SU-DHL-6 (cell line): ENCODE measurements around the gene HEATR3.
A peak's percentile ranks its signal among the peaks of the same experiment; 100 is the strongest.

Experiments
- H2AFZ ChIP-seq: fragments of 200-600 bp; sonication (generic); 2 replicates; pipeline ENCODE4 v1.6.1; 2014; ENCODE audit warnings: low read depth, mild to moderate bottlenecking, moderate library complexity, mixed read lengths, antibody characterized with exemption, low read length; ENCODE audit not compliant: severe bottlenecking
- H3F3A ChIP-seq: fragments of 200-600 bp; shearing (Covaris generic); 2 replicates; pipeline ENCODE4 v1.6.0; 2016; ENCODE audit warnings: antibody characterized with exemption, mild to moderate bottlenecking; ENCODE audit not compliant: insufficient read depth
- H3K27ac ChIP-seq: fragments of 200-600 bp; sonication (generic); 2 replicates; pipeline ENCODE4 v1.5.1; 2016; ENCODE audit warnings: low read depth, mild to moderate bottlenecking, low read length, moderate library complexity, mixed read lengths
- H3K27me3 ChIP-seq: fragments of 200-600 bp; sonication (generic), shearing (Covaris generic); 2 replicates; pipeline ENCODE4 v1.6.0; 2014; ENCODE audit warnings: mild to moderate bottlenecking, low read length
- H3K36me3 ChIP-seq: fragments of 200-600 bp; sonication (generic); 2 replicates; pipeline ENCODE4 v1.6.1; 2014; ENCODE audit warnings: mild to moderate bottlenecking, low read length, mixed read lengths
- H3K4me2 ChIP-seq: fragments of 300-600, 200-600 bp; shearing (Covaris generic), sonication (generic); 2 replicates; pipeline ENCODE4 v1.6.0; 2014; ENCODE audit warnings: low read length, low read depth, mild to moderate bottlenecking; ENCODE audit not compliant: poor library complexity, severe bottlenecking
- H3K4me3 ChIP-seq: fragments of 200-600 bp; sonication (generic); 2 replicates; pipeline ENCODE4 v1.5.1; 2014; ENCODE audit warnings: antibody characterized with exemption, low read length, mild to moderate bottlenecking, mixed read lengths; ENCODE audit not compliant: insufficient read depth, poor library complexity, severe bottlenecking
- H3K79me2 ChIP-seq: fragments of 200-600 bp; sonication (generic); 2 replicates; pipeline ENCODE4 v1.6.1; 2014; ENCODE audit warnings: mild to moderate bottlenecking, low read length, moderate library complexity; ENCODE audit not compliant: insufficient read depth
- H3K9ac ChIP-seq: fragments of 200-600 bp; sonication (generic); 2 replicates; pipeline ENCODE4 v1.7.0; 2014; ENCODE audit warnings: mild to moderate bottlenecking, low read length
- H3K9me2 ChIP-seq: fragments of 200-600 bp; sonication (generic); replicated peaks from 2 replicates; pipeline ENCODE4 v1.6.1; 2014; ENCODE audit warnings: low read length; ENCODE audit not compliant: insufficient read depth
- H3K9me3 ChIP-seq: fragments of 200-600 bp; sonication (generic); 2 replicates; pipeline ENCODE4 v1.6.1; 2014; ENCODE audit warnings: low read length, mixed read lengths; ENCODE audit not compliant: insufficient read depth
- H4K20me1 ChIP-seq: fragments of 200-600 bp; sonication (generic); 2 replicates; pipeline ENCODE4 v1.6.1; 2014; ENCODE audit warnings: low read depth, mild to moderate bottlenecking, antibody characterized with exemption, low read length, moderate library complexity, mixed read lengths
- EZH2phosphoT487 ChIP-seq: fragments of 200-600 bp; sonication (generic), shearing (Covaris generic); conservative IDR thresholded peaks from 2 replicates; pipeline ENCODE4 v1.6.1; 2018; ENCODE audit warnings: mild to moderate bottlenecking, antibody characterized with exemption, low read length, moderate library complexity, mixed read lengths
- TF ChIP-seq, protein P1 (sequence below): fragments of 200-600 bp; sonication (generic); IDR thresholded peaks from one replicate; pipeline ENCODE4 v1.5.1; 2017; ENCODE audit warnings: antibody characterized with exemption, mild to moderate bottlenecking, low read length, moderate library complexity; ENCODE audit not compliant: insufficient read depth, poor library complexity, severe bottlenecking

The HEATR3 gene

DNA sequence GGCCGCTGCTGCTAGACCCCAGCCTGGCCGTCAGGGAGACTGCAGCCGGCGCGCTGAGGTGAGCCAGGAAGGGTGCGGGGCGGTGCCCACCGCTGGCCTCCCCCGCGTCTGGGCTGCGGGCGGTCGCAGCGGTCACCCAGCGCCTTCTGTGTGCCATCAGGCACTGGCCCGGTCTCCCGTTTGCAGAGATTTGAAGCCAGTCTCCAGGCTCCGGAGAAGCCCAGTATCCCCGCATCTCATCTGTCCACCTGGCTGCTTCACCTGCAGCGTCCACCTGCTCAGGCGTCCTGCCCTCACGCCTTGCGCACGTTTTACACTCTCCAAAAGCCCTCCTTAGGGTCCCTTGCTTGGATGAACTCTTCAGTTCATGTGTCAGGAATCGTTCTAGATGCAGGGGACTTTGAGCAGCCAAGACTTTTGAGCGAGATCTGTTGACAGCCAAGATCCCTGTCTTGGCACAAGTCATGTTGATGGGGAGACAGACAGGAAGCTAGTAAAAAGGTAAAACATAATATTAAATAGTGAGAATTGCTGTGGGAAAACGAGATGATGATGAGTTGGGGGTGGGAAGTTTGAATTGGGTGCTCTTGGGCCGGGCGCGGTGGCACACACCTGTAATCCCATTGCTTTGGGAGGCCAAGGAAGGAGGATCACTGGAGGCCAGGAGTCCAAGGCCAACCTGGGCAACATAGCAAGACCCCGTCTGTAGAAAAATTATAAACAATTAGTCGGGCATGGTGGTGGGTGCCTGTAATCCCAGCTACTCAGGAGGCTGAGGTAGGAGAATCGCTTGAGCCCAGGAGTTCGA, 916 bp downstream of the HEATR3 start:
- H3K79me2 ChIP-seq: peaks cover 45% of the 10 kb centered on the region
- H4K20me1 ChIP-seq: no peaks in the 10 kb centered on the region
- H3K4me2 ChIP-seq: peak overlapping the region; percentile 67
- TF ChIP-seq, protein P1, sequence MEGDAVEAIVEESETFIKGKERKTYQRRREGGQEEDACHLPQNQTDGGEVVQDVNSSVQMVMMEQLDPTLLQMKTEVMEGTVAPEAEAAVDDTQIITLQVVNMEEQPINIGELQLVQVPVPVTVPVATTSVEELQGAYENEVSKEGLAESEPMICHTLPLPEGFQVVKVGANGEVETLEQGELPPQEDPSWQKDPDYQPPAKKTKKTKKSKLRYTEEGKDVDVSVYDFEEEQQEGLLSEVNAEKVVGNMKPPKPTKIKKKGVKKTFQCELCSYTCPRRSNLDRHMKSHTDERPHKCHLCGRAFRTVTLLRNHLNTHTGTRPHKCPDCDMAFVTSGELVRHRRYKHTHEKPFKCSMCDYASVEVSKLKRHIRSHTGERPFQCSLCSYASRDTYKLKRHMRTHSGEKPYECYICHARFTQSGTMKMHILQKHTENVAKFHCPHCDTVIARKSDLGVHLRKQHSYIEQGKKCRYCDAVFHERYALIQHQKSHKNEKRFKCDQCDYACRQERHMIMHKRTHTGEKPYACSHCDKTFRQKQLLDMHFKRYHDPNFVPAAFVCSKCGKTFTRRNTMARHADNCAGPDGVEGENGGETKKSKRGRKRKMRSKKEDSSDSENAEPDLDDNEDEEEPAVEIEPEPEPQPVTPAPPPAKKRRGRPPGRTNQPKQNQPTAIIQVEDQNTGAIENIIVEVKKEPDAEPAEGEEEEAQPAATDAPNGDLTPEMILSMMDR: no peak
- no peak for TF ChIP-seq EZH2phosphoT487
- H3K27ac ChIP-seq: peak overlapping the region; percentile 91
- H3F3A ChIP-seq: no peaks in the 10 kb centered on the region
- peak overlapping the region; percentile 63 for H2AFZ ChIP-seq
- H3K9ac ChIP-seq: peak overlapping the region; percentile 86
- no peaks in the 10 kb centered on the region for H3K27me3 ChIP-seq
- H3K9me2 ChIP-seq: no peaks in the 10 kb centered on the region
- no peaks in the 10 kb centered on the region for H3K9me3 ChIP-seq
- peak overlapping the region; percentile 84 for H3K4me3 ChIP-seq
- H3K36me3 ChIP-seq: peaks cover 10% of the 10 kb centered on the region; the same call in 1 of the 2 replicates

DNA sequence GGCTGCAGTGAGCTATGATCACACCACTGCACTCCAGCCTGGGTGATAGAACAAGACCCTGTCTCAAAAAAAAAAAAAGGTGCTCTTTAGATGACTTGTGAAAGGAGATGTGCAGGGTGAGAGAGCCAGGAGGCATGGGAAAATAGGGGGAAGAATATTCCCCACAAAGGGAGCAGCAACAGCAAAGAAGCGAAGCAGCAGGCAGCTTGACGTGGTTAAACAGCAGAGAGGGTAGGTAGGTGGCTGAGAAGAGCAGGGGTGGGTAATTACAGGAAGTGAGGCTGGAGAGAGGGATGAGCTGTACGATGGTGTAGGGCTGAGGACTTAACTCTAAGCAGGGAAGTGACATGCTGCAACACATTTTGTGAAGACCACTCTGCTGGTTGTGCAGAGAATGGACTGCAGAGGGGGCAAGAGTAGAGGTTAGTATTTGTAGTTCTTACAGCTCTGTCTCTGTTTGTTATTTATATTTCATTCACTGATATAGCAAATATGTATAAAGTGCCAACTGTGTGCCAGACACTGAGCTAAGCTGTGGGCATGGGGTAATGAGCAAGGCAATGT, 1.6 kb downstream of the HEATR3 start:
- no peaks in the 10 kb centered on the region for H3K9me2 ChIP-seq
- H2AFZ ChIP-seq: no peak overlapping the region
- no peak overlapping the region for H3K27ac ChIP-seq
- H3K9ac ChIP-seq: peak overlapping the region; percentile 86
- peaks cover 50% of the 10 kb centered on the region for H3K79me2 ChIP-seq
- no peaks in the 10 kb centered on the region for H3K27me3 ChIP-seq
- H3K36me3 ChIP-seq: peaks cover 15% of the 10 kb centered on the region; the same call in 1 of the 2 replicates
- no peaks in the 10 kb centered on the region for H3K9me3 ChIP-seq
- peak overlapping the region; percentile 84 for H3K4me3 ChIP-seq
- TF ChIP-seq, protein P1: no peak
- no peak for TF ChIP-seq EZH2phosphoT487
- H3K4me2 ChIP-seq: peak overlapping the region; percentile 67
- no peaks in the 10 kb centered on the region for H4K20me1 ChIP-seq
- H3F3A ChIP-seq: no peaks in the 10 kb centered on the region

DNA sequence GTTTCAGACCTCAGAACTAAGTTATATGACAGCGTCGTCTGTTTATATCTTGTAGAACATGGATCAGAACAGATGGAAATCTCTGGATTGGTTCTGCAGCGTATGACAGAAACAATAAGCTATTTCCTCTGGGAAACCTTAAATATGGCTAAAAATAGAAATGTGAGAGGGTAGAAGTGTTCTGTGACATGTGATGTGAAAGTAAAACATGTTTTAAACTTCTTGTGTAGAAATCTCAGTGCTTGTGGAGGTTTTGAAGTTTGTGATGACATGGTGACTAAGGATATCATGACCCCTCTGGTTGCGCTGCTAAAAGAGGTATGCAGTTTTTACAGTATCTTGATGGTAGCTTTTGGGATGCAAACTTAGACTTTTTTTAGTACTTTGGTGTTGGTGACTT, 2.8 kb downstream of the HEATR3 start:
- Histone ChIP-seq H3F3A (no peaks in the 10 kb centered on the region), H3K27me3 (no peaks in the 10 kb centered on the region), H2AFZ (no peak overlapping the region), H4K20me1 (no peaks in the 10 kb centered on the region), H3K9me2 (no peaks in the 10 kb centered on the region), H3K9me3 (no peaks in the 10 kb centered on the region), H3K79me2 (peaks cover 56% of the 10 kb centered on the region), H3K9ac (no peak overlapping the region), H3K4me2 (no peak overlapping the region), H3K27ac (no peak overlapping the region), H3K4me3 (no peak overlapping the region), H3K36me3 (peaks cover 20% of the 10 kb centered on the region; the same call in 1 of the 2 replicates)
- TF ChIP-seq, protein P1: no peak
- TF ChIP-seq EZH2phosphoT487: no peak
